Hematopoietic multipotent progenitor cell treated with erythropoietin and hydrocortisone succinate and interleukin-3 and kit ligand, for 4 days (in vitro differentiated cells): Measurements from ENCODE around the gene ST6GALNAC2.
A peak's percentile ranks its signal among the peaks of the same experiment; 100 is the strongest.
"Not testable (repeated sequence)": the region's sequence is repeated elsewhere in the genome, so short reads cannot be mapped to it uniquely, and the experiment has no call there.

ENCODE experiments used
- DNase-seq: peaks from one replicate; pipeline ENCODE4 v3.0.0-alpha.2; 2015

The ST6GALNAC2 gene

GRCh38 chr17:76525513-76525833 is 60.2 kb downstream of the ST6GALNAC2 start:
- DNase-seq, result not testable (repeated sequence)

- DNase-seq, result no peak
Observed at GRCh38 chr17:76524598-76525512, 60.8 kb downstream of the ST6GALNAC2 start.

- DNase-seq, result peak; percentile 77
Observed at GRCh38 chr17:76523084-76524037, 62.3 kb downstream of the ST6GALNAC2 start.

GRCh38 chr17:76521683-76522082 is 64.0 kb downstream of the ST6GALNAC2 start:
- not testable (repeated sequence) for DNase-seq

GRCh38 chr17:76521262-76521661 is 64.4 kb downstream of the ST6GALNAC2 start:
- DNase-seq, result no peak

GRCh38 chr17:76519048-76519966 is 66.4 kb downstream of the ST6GALNAC2 start:
- no peak for DNase-seq

GRCh38 chr17:76517638-76518038 is 68.0 kb downstream of the ST6GALNAC2 start:
- DNase-seq, result no peak
